CD4-positive, alpha-beta T cell (primary cell): ENCODE measurements around the gene PPP1R2C. TPM values are rescaled to one million over a fixed set of nuclear protein-coding genes. Genes with fewer than 3 reads are reported as not detected.

Experiments
- ATAC-seq: fragments of 200-7000 bp; cut with Tn5 transposase; one replicate; pipeline ENCODE4 v1.10.0; 2022; ENCODE audit warnings: mild to moderate bottlenecking; ENCODE audit not compliant: poor library complexity
- CTCF ChIA-PET: fragments of 350-600 bp; sonication (Branson Sonifier 250); formaldehyde crosslinking; loops from one replicate; lab custom pipeline; 2021; ENCODE audit warnings: antibody characterized with exemption, inconsistent platforms; lab: Charles Lee
- POLR2A ChIA-PET: fragments of 350-600 bp; sonication (Branson Sonifier 250); formaldehyde crosslinking; loops from one replicate; lab custom pipeline; 2021; ENCODE audit warnings: antibody characterized with exemption, inconsistent platforms; lab: Charles Lee
- DNase-seq, 14 experiments: peaks; one replicate each; pipeline ENCODE4 v3.0.0-alpha.2; 2013 to 2020; ENCODE audit warnings: mixed read lengths in 2 of 14
- H3K27ac ChIP-seq, 2 donors: one replicate each; pipeline versions ENCODE4 v1.5.1 to v1.7.0; 2013; ENCODE audit warnings: low read length in 2 of 2, low read depth in 1 of 2, mild to moderate bottlenecking in 1 of 2
- H3K27me3 ChIP-seq, 2 experiments: 1 replicate in 1 of 2; 2 replicates in 1 of 2; pipeline versions ENCODE4 v1.6.1 to v1.7.0; 2013; ENCODE audit warnings: low read length in 2 of 2, control low read depth in 1 of 2, mild to moderate bottlenecking in 1 of 2, moderate library complexity in 1 of 2; ENCODE audit not compliant: insufficient read depth in 2 of 2, control insufficient read depth in 1 of 2
- H3K36me3 ChIP-seq: one replicate; pipeline ENCODE4 v1.6.1; 2013; ENCODE audit warnings: low read length, control low read depth; ENCODE audit not compliant: insufficient read depth
- H3K4me1 ChIP-seq: one replicate; pipeline ENCODE4 v1.6.1; 2013; ENCODE audit warnings: low read length, control low read depth; ENCODE audit not compliant: insufficient read depth
- H3K4me3 ChIP-seq: one replicate; pipeline ENCODE4 v1.5.1; 2013; ENCODE audit warnings: mild to moderate bottlenecking, low read length, moderate library complexity
- H3K9me3 ChIP-seq, 2 experiments: 1 replicate in 1 of 2; 2 replicates in 1 of 2; pipeline versions ENCODE4 v1.6.1 to v1.7.0; 2013; ENCODE audit warnings: low read length in 2 of 2, mild to moderate bottlenecking in 2 of 2, control low read depth in 1 of 2, moderate library complexity in 1 of 2; ENCODE audit not compliant: control insufficient read depth in 1 of 2, insufficient read depth in 1 of 2
- H3K27ac Mint-ChIP-seq: one replicate; pipeline ENCODE4 v1.8.0; 2020; ENCODE audit warnings: mixed read lengths
- H3K27me3 Mint-ChIP-seq: one replicate; pipeline ENCODE4 v1.8.0; 2021; ENCODE audit warnings: mixed read lengths
- H3K36me3 Mint-ChIP-seq: one replicate; pipeline ENCODE4 v1.8.0; 2021; ENCODE audit warnings: low read depth, mixed read lengths
- H3K4me1 Mint-ChIP-seq: one replicate; pipeline ENCODE4 v1.8.0; 2021; ENCODE audit warnings: low read depth, mixed read lengths
- H3K4me3 Mint-ChIP-seq: one replicate; pipeline ENCODE4 v1.8.0; 2020; ENCODE audit warnings: mild to moderate bottlenecking, mixed read lengths
- H3K9me3 Mint-ChIP-seq: one replicate; pipeline ENCODE4 v1.8.0; 2020; ENCODE audit warnings: mixed read lengths
- intact Hi-C, 2 experiments: fragments of 100-400 bp; cut with DNase I in 1 of 2; cut with micrococcal nuclease in 1 of 2; formaldehyde crosslinking; loops; one replicate each; pipeline versions ENCODE4 v1.15.1 to v1.9.0; 2023 to 2025; cut with DNase I, micrococcal nuclease
- total RNA-seq, 174 experiments: library from RNA in 2 of 174; stranded (reverse) in 2 of 174; gene quantifications; one replicate each; pipeline ENCODE4 v1.2.3 and lab custom pipeline; 2021 to 2026
- TF ChIP-seq, protein P1 (sequence below): fragments of 200-600 bp; IDR thresholded peaks from one replicate; pipeline ENCODE4 v1.8.0; 2022; ENCODE audit warnings: antibody characterized with exemption, mild to moderate bottlenecking

Gene PPP1R2C
- total RNA-seq, 2 experiments from 2014 or later = not detected

- ChIA-PET CTCF (no interaction called here), POLR2A (no interaction called here)
- Mint-ChIP-seq H3K27ac (no peak overlapping the region), H3K4me3 (no peak overlapping the region), H3K27me3 (no peaks in the 10 kb centered on the region), H3K9me3 (no peaks in the 10 kb centered on the region), H3K36me3 (no peaks in the 10 kb centered on the region), H3K4me1 (no peaks in the 10 kb centered on the region)
- H3K4me3 ChIP-seq = no peak overlapping the region
- H3K27ac ChIP-seq = no peak overlapping the region
- TF ChIP-seq, protein P1, sequence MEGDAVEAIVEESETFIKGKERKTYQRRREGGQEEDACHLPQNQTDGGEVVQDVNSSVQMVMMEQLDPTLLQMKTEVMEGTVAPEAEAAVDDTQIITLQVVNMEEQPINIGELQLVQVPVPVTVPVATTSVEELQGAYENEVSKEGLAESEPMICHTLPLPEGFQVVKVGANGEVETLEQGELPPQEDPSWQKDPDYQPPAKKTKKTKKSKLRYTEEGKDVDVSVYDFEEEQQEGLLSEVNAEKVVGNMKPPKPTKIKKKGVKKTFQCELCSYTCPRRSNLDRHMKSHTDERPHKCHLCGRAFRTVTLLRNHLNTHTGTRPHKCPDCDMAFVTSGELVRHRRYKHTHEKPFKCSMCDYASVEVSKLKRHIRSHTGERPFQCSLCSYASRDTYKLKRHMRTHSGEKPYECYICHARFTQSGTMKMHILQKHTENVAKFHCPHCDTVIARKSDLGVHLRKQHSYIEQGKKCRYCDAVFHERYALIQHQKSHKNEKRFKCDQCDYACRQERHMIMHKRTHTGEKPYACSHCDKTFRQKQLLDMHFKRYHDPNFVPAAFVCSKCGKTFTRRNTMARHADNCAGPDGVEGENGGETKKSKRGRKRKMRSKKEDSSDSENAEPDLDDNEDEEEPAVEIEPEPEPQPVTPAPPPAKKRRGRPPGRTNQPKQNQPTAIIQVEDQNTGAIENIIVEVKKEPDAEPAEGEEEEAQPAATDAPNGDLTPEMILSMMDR = no peak
- no peaks in the 10 kb centered on the region for H3K36me3 ChIP-seq
- intact Hi-C loops = no loop called here
- no peaks in the 10 kb centered on the region for H3K4me1 ChIP-seq
- DNase-seq = no peak
- H3K27me3 ChIP-seq = no peaks in the 10 kb centered on the region
- H3K9me3 ChIP-seq = no peaks in the 10 kb centered on the region
- ATAC-seq = no peak
These were observed 31.6 kb upstream of the PPP1R2C start for GRCh38 chrX:42809569-42809968.

GRCh38 chrX:42807393-42807792 lies 29.4 kb upstream of the PPP1R2C start:
- POLR2A ChIA-PET = no interaction called here

GRCh38 chrX:42804524-42804923 lies 26.6 kb upstream of the PPP1R2C start:
- no peak overlapping the region for H3K27ac Mint-ChIP-seq
- no peaks in the 10 kb centered on the region for H3K9me3 Mint-ChIP-seq
- Histone ChIP-seq H3K4me3 (no peak overlapping the region), H3K36me3 (no peaks in the 10 kb centered on the region), H3K4me1 (no peaks in the 10 kb centered on the region), H3K27me3 (no peaks in the 10 kb centered on the region), H3K9me3 (peaks cover 0 to 3% of the 10 kb centered on the region in 2 experiments), H3K27ac (no peak overlapping the region)
- TF ChIP-seq, protein P1 = no peak
- no peaks in the 10 kb centered on the region for H3K36me3 Mint-ChIP-seq
- no peak overlapping the region for H3K4me3 Mint-ChIP-seq
- ChIA-PET CTCF (interaction anchor here (1.3 kb wide), 1 partner anchor 13 kb away, joined by 3 read pairs; no protein-coding TSS in a partner anchor), POLR2A (no interaction called here)
- ATAC-seq (no peak), DNase-seq (no peak)
- intact Hi-C loops = no loop called here
- no peaks in the 10 kb centered on the region for H3K4me1 Mint-ChIP-seq
- no peaks in the 10 kb centered on the region for H3K27me3 Mint-ChIP-seq

More at GRCh38 chrX:42807393-42807792, 29.4 kb upstream of the PPP1R2C start:
- Histone ChIP-seq H3K36me3 (no peaks in the 10 kb centered on the region), H3K9me3 (no peaks in the 10 kb centered on the region), H3K4me3 (no peak overlapping the region), H3K27ac (no peak overlapping the region), H3K27me3 (no peaks in the 10 kb centered on the region), H3K4me1 (no peaks in the 10 kb centered on the region)
- no peaks in the 10 kb centered on the region for H3K4me1 Mint-ChIP-seq
- intact Hi-C loops = no loop called here
- CTCF ChIA-PET = interaction anchor here (0.6 to 1.6 kb wide), 3 partner anchors 12 to 1121 kb away, joined by 3 to 4 read pairs (median 4); no protein-coding TSS in a partner anchor
- H3K27me3 Mint-ChIP-seq = no peaks in the 10 kb centered on the region
- no peak overlapping the region for H3K4me3 Mint-ChIP-seq
- no peak for ATAC-seq
- H3K27ac Mint-ChIP-seq = no peak overlapping the region
- no peaks in the 10 kb centered on the region for H3K9me3 Mint-ChIP-seq
- no peak for DNase-seq
- TF ChIP-seq, protein P1 = no peak
- H3K36me3 Mint-ChIP-seq = no peaks in the 10 kb centered on the region
